Mesodermal cell (in vitro differentiated cells): Measurements from ENCODE around the gene SHROOM1.

Experiments used
- H3K27ac ChIP-seq: 2 replicates; pipeline ENCODE4 v1.7.0; 2013; ENCODE audit warnings: mild to moderate bottlenecking, low read depth, low read length, moderate library complexity; ENCODE audit not compliant: severe bottlenecking
- H3K36me3 ChIP-seq: 2 replicates; pipeline ENCODE4 v1.7.1; 2013; ENCODE audit warnings: mild to moderate bottlenecking, low read length, moderate library complexity; ENCODE audit not compliant: control insufficient read depth, insufficient read depth
- H3K4me1 ChIP-seq: one replicate; pipeline ENCODE4 v1.7.1; 2013; ENCODE audit warnings: mild to moderate bottlenecking, low read length; ENCODE audit not compliant: insufficient read depth, control insufficient read depth, poor library complexity, severe bottlenecking
- H3K4me3 ChIP-seq: 2 replicates; pipeline ENCODE4 v1.7.0; 2013; ENCODE audit warnings: low read length, control low read depth, mild to moderate bottlenecking; ENCODE audit not compliant: insufficient read depth, poor library complexity, severe bottlenecking; ENCODE audit errors: extremely low read depth
- H3K9me3 ChIP-seq: 2 replicates; pipeline ENCODE4 v1.7.1; 2013; ENCODE audit warnings: mild to moderate bottlenecking, low read length, moderate library complexity; ENCODE audit not compliant: control insufficient read depth
- WGBS, 2 experiments: methylation state at CpG; one replicate each; pipeline ENCODE4 v1.1.5; 2013; ENCODE audit warnings: missing lambda C conversion rate in 2 of 2; ENCODE audit not compliant: insufficient coverage in 2 of 2; 5-methylcytosine and 5-hydroxymethylcytosine counted together

Gene SHROOM1

DNA sequence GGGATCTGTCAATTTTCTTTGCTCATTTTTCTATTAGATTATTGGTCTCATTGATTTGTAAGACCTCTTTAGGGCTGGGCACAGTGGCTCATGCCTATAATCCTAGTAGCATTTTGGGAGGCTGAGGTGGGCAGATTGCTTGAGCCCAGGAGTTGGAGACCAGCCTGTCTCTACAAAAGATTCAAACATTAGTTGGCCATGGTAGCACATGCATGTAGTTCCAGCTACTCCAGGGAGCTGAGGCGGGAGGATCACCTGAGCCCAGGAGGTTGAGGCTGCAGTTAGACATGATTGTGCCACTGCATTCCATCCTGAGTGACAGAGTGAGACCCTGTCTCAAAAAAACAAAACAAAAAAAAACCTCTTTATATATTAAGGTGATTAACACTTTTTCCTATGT lies 6.4 kb upstream of the SHROOM1 start:
- 100% methylated on average over 1 of the region's 1 CpG for WGBS, 2 experiments
- Histone ChIP-seq H3K4me1 (peaks cover 4% of the 10 kb centered on the region), H3K9me3 (no peaks in the 10 kb centered on the region), H3K36me3 (no peaks in the 10 kb centered on the region), H3K27ac (no peak overlapping the region), H3K4me3 (no peak overlapping the region)

- Histone ChIP-seq H3K4me1 (no peaks in the 10 kb centered on the region), H3K4me3 (no peak overlapping the region), H3K27ac (no peak overlapping the region), H3K9me3 (no peaks in the 10 kb centered on the region), H3K36me3 (no peaks in the 10 kb centered on the region)
- WGBS, 2 experiments = no CpG with 5 or more reads among the region's 3 CpGs
Observed at GRCh38 chr5:132834057-132834456, 3.6 kb upstream of the SHROOM1 start.

DNA sequence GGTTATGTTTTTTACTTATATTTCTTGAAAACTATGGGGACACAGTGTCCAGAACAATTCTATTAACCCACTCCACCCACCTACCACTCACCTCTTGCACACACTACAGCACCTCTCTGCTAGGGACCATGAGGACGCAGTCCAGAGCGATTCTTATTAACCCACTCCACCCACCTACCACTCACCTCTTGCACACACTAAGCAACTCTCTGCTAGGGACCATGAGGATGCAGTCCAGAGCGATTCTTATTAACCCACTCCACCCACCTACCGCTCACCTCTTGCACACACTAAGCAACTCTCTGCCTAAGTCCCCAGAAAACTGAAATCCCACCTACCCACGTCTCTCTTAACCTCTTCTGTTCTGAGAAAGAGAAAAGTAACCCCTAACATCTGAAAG lies 2.2 kb upstream of the SHROOM1 start:
- 86 to 90% methylated on average over 5 of the region's 5 CpGs for WGBS, 2 experiments
- H3K36me3 ChIP-seq = no peaks in the 10 kb centered on the region
- H3K9me3 ChIP-seq = no peaks in the 10 kb centered on the region
- H3K4me1 ChIP-seq = no peaks in the 10 kb centered on the region
- H3K27ac ChIP-seq = no peak overlapping the region
- H3K4me3 ChIP-seq = no peak overlapping the region

- Histone ChIP-seq H3K36me3 (no peaks in the 10 kb centered on the region), H3K9me3 (no peaks in the 10 kb centered on the region), H3K4me1 (peaks cover 1% of the 10 kb centered on the region), H3K4me3 (peak overlapping the region; percentile 53), H3K27ac (no peak overlapping the region)
- WGBS, 2 experiments = 91 to 97% methylated on average over 10 to 11 of the region's 15 CpGs
Observed at GRCh38 chr5:132831095-132831860, 831 bp upstream of the SHROOM1 start.

DNA sequence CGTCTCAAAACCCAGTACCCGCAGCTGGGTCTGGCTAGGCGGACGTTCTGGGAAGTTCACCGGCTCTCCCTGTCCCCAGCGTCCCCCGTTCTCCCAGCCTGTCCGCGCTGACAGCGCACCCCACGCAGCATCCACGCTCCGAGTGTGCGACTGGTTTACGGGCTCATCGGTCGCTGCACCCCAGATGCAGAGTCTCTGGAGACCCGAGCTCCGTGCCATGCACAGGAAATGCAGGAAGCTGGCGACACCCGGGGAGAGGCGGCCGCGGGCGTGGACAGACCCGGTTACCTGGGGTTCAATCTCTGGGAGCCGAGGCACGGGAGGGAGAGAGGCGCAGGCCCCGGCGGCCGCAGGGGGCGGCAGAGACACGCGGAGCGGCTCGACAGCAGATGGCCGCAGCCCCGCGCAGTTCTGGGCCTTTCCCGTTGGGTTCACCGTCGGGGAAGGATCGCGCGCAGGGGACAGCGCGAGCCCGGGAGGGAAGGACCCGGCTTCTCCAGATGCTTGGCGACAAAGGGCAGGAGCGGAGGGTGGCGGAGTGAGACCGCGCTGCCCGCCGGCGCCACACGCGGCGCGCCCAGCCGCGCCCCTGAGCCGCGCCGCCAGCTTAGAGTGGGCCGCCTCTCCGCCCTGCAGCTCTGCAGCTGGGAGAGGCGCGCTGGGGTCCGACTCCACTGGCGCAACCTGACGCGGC lies 558 bp downstream of the SHROOM1 start:
- Histone ChIP-seq H3K36me3 (no peaks in the 10 kb centered on the region), H3K27ac (no peak overlapping the region), H3K4me1 (peaks cover 6% of the 10 kb centered on the region), H3K9me3 (no peaks in the 10 kb centered on the region), H3K4me3 (peak overlapping the region; percentile 53)
- 7 to 8% methylated on average over 73 of the region's 75 CpGs for WGBS, 2 experiments

GRCh38 chr5:132828846-132829494 lies 1.5 kb downstream of the SHROOM1 start:
- no peaks in the 10 kb centered on the region for H3K9me3 ChIP-seq
- no peaks in the 10 kb centered on the region for H3K36me3 ChIP-seq
- WGBS, 2 experiments = 94% methylated on average over 3 to 4 of the region's 4 CpGs
- H3K27ac ChIP-seq = no peak overlapping the region
- H3K4me1 ChIP-seq = peaks cover 6% of the 10 kb centered on the region
- H3K4me3 ChIP-seq = no peak overlapping the region

GRCh38 chr5:132827943-132828673 lies 2.3 kb downstream of the SHROOM1 start:
- H3K27ac ChIP-seq = no peak overlapping the region
- WGBS, 2 experiments = 86 to 95% methylated on average over 1 to 4 of the region's 4 CpGs
- H3K9me3 ChIP-seq = no peaks in the 10 kb centered on the region
- peaks cover 10% of the 10 kb centered on the region for H3K4me1 ChIP-seq
- H3K36me3 ChIP-seq = no peaks in the 10 kb centered on the region
- no peak overlapping the region for H3K4me3 ChIP-seq

- 76 to 91% methylated on average over 5 to 6 of the region's 6 CpGs for WGBS, 2 experiments
- Histone ChIP-seq H3K4me3 (no peak overlapping the region), H3K36me3 (no peaks in the 10 kb centered on the region)
Observed at GRCh38 chr5:132826424-132827082, 3.9 kb downstream of the SHROOM1 start.

GRCh38 chr5:132825834-132826391 lies 4.5 kb downstream of the SHROOM1 start:
- Histone ChIP-seq H3K27ac (no peak overlapping the region), H3K4me3 (peak overlapping the region; percentile 8), H3K9me3 (no peaks in the 10 kb centered on the region), H3K36me3 (no peaks in the 10 kb centered on the region), H3K4me1 (peaks cover 12% of the 10 kb centered on the region)
- WGBS, 2 experiments = 24% methylated on average over 38 to 41 of the region's 43 CpGs

More at GRCh38 chr5:132826424-132827082, 3.9 kb downstream of the SHROOM1 start:
- Histone ChIP-seq H3K4me1 (peaks cover 12% of the 10 kb centered on the region), H3K27ac (no peak overlapping the region), H3K9me3 (no peaks in the 10 kb centered on the region)
